ENCODE measurements around the gene PIGZ.
A peak's percentile ranks its signal among the peaks of the same experiment; 100 is the strongest.
"Not testable (repeated sequence)": the region's sequence is repeated elsewhere in the genome, so short reads cannot be mapped to it uniquely, and the experiment has no call there.

Gene PIGZ

DNA sequence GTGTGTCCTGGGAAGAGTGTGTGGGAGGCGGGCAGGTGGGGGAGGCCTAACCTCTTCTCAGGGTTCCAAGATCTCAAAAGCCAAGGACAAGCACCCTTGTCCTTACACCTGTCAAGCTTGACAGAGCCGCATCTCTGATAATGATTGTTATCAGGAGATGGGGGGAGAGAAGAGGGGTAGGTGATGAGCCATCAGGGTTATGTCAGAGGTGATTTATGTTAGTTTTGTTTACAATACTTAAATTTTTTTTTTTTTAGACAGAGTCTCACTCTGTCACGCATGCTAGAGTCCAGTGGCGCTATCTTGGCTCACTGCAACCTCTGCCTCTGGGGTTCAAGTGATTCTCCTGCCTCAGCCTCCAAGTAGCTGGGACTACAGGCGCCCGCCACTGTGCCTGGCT lies 18.9 kb downstream of the PIGZ start:
- DNase-seq (ENCODE audit: low read depth in 2 of 3, low spot score in 2 of 3) = no peak

DNA sequence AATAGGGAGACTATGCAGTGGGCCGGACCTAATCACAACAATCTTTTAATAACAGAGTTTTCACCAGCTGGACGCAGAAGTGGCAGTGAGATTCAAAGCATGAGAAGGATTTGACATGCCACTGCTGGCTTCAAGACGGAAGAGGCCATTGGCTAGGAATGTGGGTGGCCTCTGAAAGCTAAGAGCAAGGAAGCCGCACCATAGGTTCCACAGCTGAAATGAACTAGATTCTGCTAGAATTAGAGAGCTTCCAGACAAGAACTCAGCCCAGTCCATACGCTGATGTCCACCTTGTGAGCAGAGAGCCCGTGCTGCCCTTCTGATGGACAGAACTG lies 19.4 kb downstream of the PIGZ start:
- DNase-seq (ENCODE audit: low read depth in 2 of 3, low spot score in 2 of 3) = no peak

DNA sequence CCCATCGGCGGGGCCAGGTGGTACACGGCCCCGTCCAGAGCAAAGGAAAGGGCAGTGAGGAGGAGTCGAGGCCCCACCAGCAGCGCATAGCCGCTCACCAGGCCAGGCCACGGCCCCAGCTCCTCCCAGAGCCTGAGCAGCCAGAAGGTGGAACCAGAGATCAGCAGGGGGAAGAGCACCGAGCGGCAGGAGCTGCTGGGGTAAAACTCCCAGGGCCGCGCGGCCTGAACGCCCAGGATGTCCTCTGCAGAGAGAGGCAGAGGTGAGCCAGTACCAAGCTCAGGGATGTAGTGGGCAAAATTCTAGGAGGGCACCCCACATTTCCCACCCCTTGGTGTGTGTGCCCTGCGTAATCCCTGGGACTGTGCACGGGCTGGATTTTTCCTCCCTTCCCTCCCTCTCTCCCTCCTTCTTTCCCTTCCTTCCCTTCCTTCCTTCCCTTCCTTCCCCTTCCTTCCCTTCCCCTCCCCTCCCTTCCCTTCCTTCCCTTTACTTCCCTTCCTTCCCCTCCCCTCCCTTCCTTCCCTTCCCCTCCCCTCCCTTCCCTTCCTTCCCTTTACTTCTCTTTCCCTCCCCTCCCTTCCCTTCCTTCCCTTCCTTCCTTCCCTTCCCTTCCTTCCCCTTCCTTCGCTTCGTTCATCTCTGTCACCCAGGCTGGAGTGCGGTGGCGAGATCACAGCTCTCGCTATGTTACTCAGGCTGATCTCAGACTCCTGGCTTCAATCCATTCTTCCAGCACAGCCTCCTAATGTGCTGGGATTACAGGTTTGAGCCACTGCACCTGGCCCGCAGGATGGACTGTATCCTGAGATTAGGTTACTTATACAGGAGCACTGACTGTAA lies 20.0 kb downstream of the PIGZ start:
- DNase-seq (ENCODE audit: low read depth in 2 of 3, low spot score in 2 of 3) = no peak

- no peak for DNase-seq (ENCODE audit: low read depth in 2 of 3, low spot score in 2 of 3)
Measured at GRCh38 chr3:196947860-196948441, 20.7 kb downstream of the PIGZ start.

DNA sequence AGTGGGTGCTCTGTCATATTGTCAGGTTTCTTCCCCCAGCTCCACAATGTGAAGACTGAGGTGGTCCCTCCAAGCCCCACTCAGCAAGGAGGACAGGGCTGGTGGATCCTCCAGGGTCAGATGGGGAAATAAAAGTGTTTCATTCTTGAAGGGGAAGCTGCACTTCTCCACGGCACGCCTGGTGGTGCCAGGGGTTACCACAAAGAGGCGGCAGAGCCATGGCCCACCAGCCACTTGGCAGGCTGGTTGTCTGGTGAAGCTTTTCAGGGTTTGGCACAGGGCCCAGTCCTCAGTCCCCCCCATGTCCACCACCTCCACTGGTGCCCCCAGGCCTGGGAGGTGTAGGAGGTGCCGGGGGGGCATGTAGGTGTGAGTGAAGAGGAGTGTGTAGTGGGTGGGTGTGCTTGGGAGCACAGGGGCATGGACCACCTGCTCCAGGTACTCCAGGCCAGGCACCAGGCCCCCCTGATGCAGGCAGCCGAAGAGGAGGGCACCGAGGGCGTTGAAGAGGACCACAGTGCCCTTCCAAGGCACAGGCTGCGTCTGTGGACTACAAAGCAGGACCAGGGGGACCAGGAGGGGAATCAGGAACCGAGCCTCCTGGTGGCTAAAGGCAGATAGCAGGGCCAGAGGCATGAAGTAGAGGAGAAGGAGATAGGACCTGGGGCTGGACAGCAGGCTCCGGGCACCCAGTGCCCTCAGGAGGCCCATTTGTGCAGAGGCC lies 21.3 kb downstream of the PIGZ start:
- DNase-seq (ENCODE audit: low read depth in 2 of 3, low spot score in 2 of 3) = no peak

DNA sequence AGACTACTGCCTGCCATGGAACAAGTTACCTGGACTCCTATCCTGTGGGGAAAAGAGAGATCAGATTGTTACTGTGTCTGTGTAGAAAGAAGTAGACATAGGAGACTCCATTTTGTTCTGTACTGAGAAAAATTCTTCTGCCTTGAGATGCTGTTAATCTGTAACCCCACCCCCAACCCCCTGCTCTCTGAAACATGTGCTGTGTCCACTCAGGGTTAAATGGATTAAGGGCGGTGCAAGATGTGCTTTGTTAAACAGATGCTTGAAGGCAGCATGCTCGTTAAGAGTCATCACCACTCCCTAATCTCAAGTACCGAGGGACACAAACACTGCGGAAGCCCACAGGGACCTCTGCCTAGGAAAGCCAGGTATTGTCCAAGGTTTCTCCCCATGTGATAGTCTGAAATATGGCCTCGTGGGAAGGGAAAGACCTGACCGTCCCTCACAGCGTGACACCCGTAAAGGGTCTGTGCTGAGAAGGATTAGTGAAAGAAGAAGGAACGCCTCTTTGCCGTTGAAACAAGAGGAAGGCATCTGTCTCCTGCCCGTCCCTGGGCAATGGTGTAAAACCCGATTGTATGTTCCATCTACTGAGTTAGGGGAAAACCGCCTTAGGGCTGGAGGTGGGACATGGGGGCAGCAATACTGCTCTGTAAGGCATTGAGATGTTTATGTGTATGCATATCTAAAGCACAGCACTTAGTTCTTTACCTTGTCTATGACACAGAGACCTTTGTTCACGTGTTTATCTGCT lies 24.4 kb downstream of the PIGZ start:
- DNase-seq (ENCODE audit: low read depth in 2 of 3, low spot score in 2 of 3) = not testable (repeated sequence)

DNA sequence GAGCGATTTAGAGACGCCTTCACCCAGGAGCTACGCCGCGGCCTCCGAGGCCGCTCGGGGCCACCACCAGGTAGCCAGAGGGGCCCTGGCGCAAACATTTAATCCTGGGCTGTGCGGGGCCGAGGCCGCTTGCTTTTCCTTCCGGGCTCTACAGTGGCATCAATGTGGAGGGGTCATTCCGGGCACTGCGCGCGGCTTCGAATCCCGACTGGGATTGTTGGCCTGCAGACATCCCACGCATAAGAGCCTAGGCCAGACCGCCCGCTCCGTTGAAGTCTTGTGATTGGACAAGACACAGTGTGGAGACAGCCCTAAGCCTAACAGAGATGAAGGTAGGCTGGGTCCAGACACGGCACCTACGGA lies 25.7 kb downstream of the PIGZ start:
- DNase-seq (ENCODE audit: low read depth in 2 of 3, low spot score in 2 of 3) = no peak

DNA sequence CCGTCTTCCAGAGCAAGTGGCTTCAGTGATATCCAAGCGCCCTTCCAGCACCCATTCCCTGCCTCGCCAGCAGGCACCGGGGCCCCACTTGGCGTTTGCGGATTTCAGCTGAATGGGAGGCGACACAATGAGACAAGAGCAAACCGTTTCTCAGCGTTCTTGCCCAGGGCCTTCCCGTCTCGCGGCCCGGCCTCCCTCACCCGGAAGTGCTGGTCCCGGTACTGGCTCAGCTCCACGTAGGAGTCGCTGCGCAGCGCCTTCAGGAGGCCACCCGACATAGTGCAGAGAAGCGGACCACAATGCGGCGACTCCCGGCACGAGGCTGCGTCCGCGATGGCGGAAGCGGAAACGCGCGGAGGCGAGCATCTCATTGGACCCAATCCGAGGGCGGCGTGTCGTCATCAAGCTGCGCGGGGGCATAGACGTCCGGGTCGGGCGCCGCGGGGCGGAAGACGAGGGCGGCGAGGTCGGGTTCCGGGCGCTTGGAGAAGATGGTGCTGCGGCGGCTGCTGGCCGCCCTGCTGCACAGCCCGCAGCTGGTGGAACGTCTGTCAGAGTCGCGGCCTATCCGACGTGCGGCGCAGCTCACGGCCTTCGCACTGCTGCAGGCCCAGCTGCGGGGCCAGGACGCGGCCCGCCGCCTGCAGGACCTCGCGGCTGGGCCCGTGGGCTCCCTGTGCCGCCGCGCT lies 26.3 kb downstream of the PIGZ start, which contains the start of gene NCBP2:
Gene NCBP2 (minus strand): TSS at position 303 of the 689 bp plus-strand sequence. CDS start 25 bp downstream, at position 278.
- peak; percentile 99 to 100 (median 100) for DNase-seq (ENCODE audit: low read depth in 2 of 3, low spot score in 2 of 3)

- DNase-seq (ENCODE audit: low read depth in 2 of 3, low spot score in 2 of 3) = peak in 2 of 3 experiments; percentile 37 to 40
Measured at GRCh38 chr3:196941729-196942225, 26.9 kb downstream of the PIGZ start.

DNA sequence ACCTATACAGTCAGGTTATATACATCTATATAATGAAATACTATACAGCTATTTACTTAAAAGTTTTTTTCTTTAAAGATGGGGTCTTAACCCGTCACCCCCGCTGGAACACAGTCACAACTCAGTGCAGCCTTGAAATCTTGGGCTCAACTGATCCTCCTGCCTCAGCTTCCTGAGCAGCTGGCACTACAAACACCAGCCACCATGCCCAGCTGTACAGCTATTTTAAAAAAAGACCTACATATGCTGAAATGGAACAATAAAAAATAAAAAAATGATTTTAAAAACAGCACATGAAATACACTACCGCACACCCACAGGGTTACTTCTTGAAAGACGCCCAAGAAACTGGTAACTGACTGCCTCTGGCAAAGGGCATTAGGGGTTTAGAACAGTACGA lies 30.1 kb downstream of the PIGZ start:
- no peak for DNase-seq (ENCODE audit: low read depth in 2 of 3, low spot score in 2 of 3)

DNA sequence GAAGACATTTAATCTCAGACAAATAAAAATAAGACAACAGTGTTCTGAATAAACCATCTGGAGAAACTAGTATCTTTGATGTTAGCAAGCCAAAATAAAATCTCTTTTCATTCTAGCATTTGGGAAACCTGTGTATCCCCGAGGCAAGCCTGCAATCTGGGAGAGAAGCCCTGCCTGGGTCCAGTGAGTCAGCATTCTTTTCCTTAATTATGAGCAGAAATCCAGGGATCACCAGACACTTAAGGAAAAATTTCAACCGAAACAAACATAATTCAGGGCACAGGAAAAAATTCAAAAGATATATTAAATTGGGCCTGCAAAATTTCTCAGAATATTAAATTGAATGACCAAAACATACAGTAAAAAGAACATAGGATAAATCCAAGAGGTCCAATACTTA lies 30.5 kb downstream of the PIGZ start:
- no peak for DNase-seq (ENCODE audit: low read depth in 2 of 3, low spot score in 2 of 3)

- no peak for DNase-seq (ENCODE audit: low read depth in 2 of 3, low spot score in 2 of 3)
Measured at GRCh38 chr3:196936288-196936687, 32.3 kb downstream of the PIGZ start.

- no peak for DNase-seq (ENCODE audit: low read depth in 2 of 3, low spot score in 2 of 3)
Measured at GRCh38 chr3:196932600-196932999, 36.0 kb downstream of the PIGZ start.

GRCh38 chr3:196931828-196932587 lies 36.6 kb downstream of the PIGZ start:
- DNase-seq (ENCODE audit: low read depth in 2 of 3, low spot score in 2 of 3) = no peak

- DNase-seq (ENCODE audit: low read depth in 2 of 3, low spot score in 2 of 3) = no peak
Measured at GRCh38 chr3:196931157-196931556, 37.5 kb downstream of the PIGZ start.

- no peak for DNase-seq (ENCODE audit: low read depth in 2 of 3, low spot score in 2 of 3)
Measured at GRCh38 chr3:196927571-196928453, 40.8 kb downstream of the PIGZ start.

DNA sequence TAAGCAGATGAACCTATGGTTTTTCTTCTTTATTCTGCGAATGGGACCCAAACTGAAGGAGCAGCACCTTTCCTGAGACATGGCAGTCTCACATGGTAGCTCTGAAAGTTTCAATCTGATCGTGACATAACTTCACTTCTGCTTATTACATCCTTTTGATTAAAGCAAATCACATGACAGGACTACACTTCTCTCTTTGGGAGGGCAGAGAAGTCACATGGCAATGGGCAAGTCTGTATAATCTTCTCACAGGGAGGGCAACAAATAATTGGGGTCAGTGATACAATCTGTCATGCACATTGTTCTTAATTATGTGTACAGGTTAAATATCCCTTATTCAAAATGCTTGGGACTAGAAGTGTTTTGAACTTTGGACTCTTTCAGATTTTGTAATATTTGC lies 47.9 kb downstream of the PIGZ start:
- no peak for DNase-seq (ENCODE audit: low read depth in 2 of 3, low spot score in 2 of 3)

DNA sequence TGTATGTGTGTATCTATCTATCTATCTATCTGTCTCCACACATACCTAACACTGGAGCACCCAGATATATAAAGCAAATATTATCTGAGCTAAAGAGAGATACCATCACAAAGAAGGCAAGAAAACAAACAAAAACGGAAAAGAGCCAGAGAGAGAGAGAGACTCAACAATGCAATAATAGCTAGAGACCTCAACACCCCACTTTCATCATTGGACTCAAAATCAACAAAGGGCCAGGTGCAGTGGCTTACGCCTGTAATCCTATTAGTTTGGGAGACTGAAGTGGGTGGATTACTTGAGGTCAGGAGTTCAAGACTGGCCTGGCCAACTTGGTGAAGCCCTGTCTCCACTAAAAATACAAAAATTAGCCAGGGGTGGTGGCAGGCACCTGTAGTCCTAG lies 49.7 kb downstream of the PIGZ start:
- no peak for DNase-seq (ENCODE audit: low read depth in 2 of 3, low spot score in 2 of 3)

DNA sequence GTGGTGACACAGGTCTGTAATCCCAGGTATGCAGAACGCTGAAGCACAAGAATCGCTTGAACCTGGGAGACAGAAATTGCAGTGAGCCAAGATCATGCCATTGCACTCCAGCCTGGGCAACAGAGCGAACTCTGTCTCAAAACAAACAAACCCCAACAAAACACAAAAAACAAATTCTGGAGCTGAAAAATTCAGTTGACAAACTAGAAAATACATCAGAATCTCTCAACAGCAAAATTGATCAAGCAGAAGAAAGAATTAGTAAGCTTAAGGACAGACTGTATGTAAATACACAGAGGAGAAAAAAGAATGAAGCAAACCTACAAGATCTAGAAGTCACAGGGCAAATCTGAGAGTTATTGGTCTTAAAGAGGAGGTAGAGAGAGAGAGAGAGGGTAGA lies 51.6 kb downstream of the PIGZ start:
- no peak for DNase-seq (ENCODE audit: low read depth in 2 of 3, low spot score in 2 of 3)
